Calu3 (cell line): ENCODE measurements around the gene RAP1GAP2. TPM values are rescaled to one million over a fixed set of nuclear protein-coding genes. Genes with fewer than 3 reads are reported as not detected.
"Not testable (repeated sequence)": the region's sequence is repeated elsewhere in the genome, so short reads cannot be mapped to it uniquely, and the experiment has no call there.

Experiments
- BruUV-seq: library from RNA; stranded (reverse); fragments of 400-500 nt; replicated peaks from 2 replicates; lab custom pipeline; 2021; lab: Mats Ljungman, UMichigan
- CTCF ChIA-PET: fragments of 300-600 bp; sonication (Branson Sonifier 250); formaldehyde crosslinking; loops from one replicate; lab custom pipeline; 2022; ENCODE audit warnings: antibody characterized with exemption; lab: Charles Lee
- DNase-seq: peaks from one replicate; pipeline ENCODE4 v3.0.0; 2022
- H3K27ac Mint-ChIP-seq: one replicate; pipeline ENCODE4 v1.8.0; 2022; ENCODE audit warnings: mixed read lengths; ENCODE audit not compliant: unreplicated experiment
- H3K27me3 Mint-ChIP-seq: one replicate; pipeline ENCODE4 v1.8.0; 2022; ENCODE audit warnings: mixed read lengths; ENCODE audit not compliant: unreplicated experiment
- H3K36me3 Mint-ChIP-seq: one replicate; pipeline ENCODE4 v1.8.0; 2022; ENCODE audit warnings: mild to moderate bottlenecking, moderate library complexity, mixed read lengths; ENCODE audit not compliant: insufficient read depth, unreplicated experiment
- H3K4me1 Mint-ChIP-seq: one replicate; pipeline ENCODE4 v1.8.0; 2022; ENCODE audit warnings: mild to moderate bottlenecking, low read depth, mixed read lengths; ENCODE audit not compliant: unreplicated experiment
- H3K4me3 Mint-ChIP-seq: one replicate; pipeline ENCODE4 v1.8.0; 2022; ENCODE audit warnings: mild to moderate bottlenecking, low read depth, moderate library complexity, mixed read lengths; ENCODE audit not compliant: unreplicated experiment
- H3K9me3 Mint-ChIP-seq: one replicate; pipeline ENCODE4 v1.8.0; 2022; ENCODE audit warnings: low read depth, mixed read lengths; ENCODE audit not compliant: unreplicated experiment
- CTCF ChIP-seq: fragments of 200-600 bp; IDR thresholded peaks from one replicate; pipeline ENCODE4 v1.8.0; 2022; ENCODE audit warnings: antibody characterized with exemption; ENCODE audit not compliant: unreplicated experiment
- intact Hi-C: fragments of 100-400 bp; cut with micrococcal nuclease; formaldehyde crosslinking; loops from one replicate; pipeline ENCODE4 v1.10.0; 2022; ENCODE audit not compliant: unreplicated experiment
- total RNA-seq: library from RNA; stranded (reverse); gene quantifications from 2 replicates; pipeline ENCODE4 v1.2.3, GENCODE V29; 2022

The RAP1GAP2 gene
- total RNA-seq, 1 experiment from 2014 or later: 38.4 TPM

- Mint-ChIP-seq H3K36me3 (no peaks in the 10 kb centered on the region), H3K27ac (no peak overlapping the region), H3K4me1 (peaks cover 8% of the 10 kb centered on the region), H3K9me3 (no peaks in the 10 kb centered on the region), H3K4me3 (no peak overlapping the region), H3K27me3 (no peaks in the 10 kb centered on the region)
- DNase-seq: no peak
- BruUV-seq: no TSS peak
- TF ChIP-seq CTCF: no peak
- CTCF ChIA-PET: interaction anchor here (0.6 kb wide), 1 partner anchor 644 kb away, joined by 3 read pairs; no protein-coding TSS in a partner anchor
- intact Hi-C loops: no loop called here
Observed at GRCh38 chr17:2815781-2816185, 19.5 kb downstream of the RAP1GAP2 start.

GRCh38 chr17:2816688-2817087, 20.4 kb downstream of the RAP1GAP2 start:
- no peak for DNase-seq
- intact Hi-C loops: no loop called here
- no peaks in the 10 kb centered on the region for H3K36me3 Mint-ChIP-seq
- H3K9me3 Mint-ChIP-seq: no peaks in the 10 kb centered on the region
- H3K4me3 Mint-ChIP-seq: no peak overlapping the region
- no TSS peak for BruUV-seq
- CTCF ChIA-PET: no interaction called here
- no peaks in the 10 kb centered on the region for H3K27me3 Mint-ChIP-seq
- H3K27ac Mint-ChIP-seq: no peak overlapping the region
- peaks cover 8% of the 10 kb centered on the region for H3K4me1 Mint-ChIP-seq
- no peak for TF ChIP-seq CTCF

GRCh38 chr17:2819294-2819693, 23.1 kb downstream of the RAP1GAP2 start:
- intact Hi-C loops, DNase-seq, H3K4me1 Mint-ChIP-seq, H3K4me3 Mint-ChIP-seq, H3K27me3 Mint-ChIP-seq, BruUV-seq, H3K36me3 Mint-ChIP-seq, H3K9me3 Mint-ChIP-seq, H3K27ac Mint-ChIP-seq: not testable (repeated sequence)
- CTCF ChIA-PET: interaction anchor here (0.7 kb wide), 1 partner anchor 377 kb away, joined by 3 read pairs; no protein-coding TSS in a partner anchor

GRCh38 chr17:2819921-2820501, 23.8 kb downstream of the RAP1GAP2 start:
- CTCF ChIA-PET: no interaction called here
- no peak for TF ChIP-seq CTCF
- Mint-ChIP-seq H3K36me3 (no peaks in the 10 kb centered on the region), H3K4me3 (no peak overlapping the region), H3K4me1 (no peaks in the 10 kb centered on the region), H3K27me3 (no peaks in the 10 kb centered on the region), H3K9me3 (no peaks in the 10 kb centered on the region), H3K27ac (no peak overlapping the region)
- no TSS peak for BruUV-seq
- DNase-seq: no peak
- intact Hi-C loops: no loop called here

DNA sequence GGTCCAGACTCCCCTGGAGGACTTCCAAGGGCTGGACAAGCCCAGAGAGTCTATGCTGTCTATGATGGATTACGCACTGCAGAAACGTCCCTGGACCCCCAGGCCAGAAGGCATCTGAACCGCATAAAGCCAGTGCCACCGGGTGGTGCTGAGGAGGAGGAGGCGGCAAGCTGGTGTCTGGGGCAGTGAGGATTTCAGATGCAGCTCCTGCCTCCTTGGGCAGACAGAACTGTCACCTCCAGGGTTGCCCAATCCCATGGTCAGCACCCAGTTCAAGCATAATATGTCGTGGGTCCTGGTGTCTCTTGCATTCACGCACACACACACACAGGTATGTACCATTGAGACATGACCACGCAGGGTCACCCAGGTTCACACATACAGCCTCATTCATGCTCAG, 25.6 kb downstream of the RAP1GAP2 start:
- no peak overlapping the region for H3K4me3 Mint-ChIP-seq
- CTCF ChIA-PET: interaction anchor here (0.7 kb wide), 1 partner anchor 40 kb away, joined by 3 read pairs; no protein-coding TSS in a partner anchor
- no peak for TF ChIP-seq CTCF
- no TSS peak for BruUV-seq
- intact Hi-C loops: no loop called here
- H3K9me3 Mint-ChIP-seq: no peaks in the 10 kb centered on the region
- no peak for DNase-seq
- no peaks in the 10 kb centered on the region for H3K4me1 Mint-ChIP-seq
- H3K36me3 Mint-ChIP-seq: no peaks in the 10 kb centered on the region
- peaks cover 18% of the 10 kb centered on the region for H3K27me3 Mint-ChIP-seq
- no peak overlapping the region for H3K27ac Mint-ChIP-seq
